ENCODE measurements around the gene SLC6A7.

The SLC6A7 gene

GRCh38 chr5:150175076-150175475 is 14.8 kb upstream of the SLC6A7 start:
- DNase-seq: no peak

DNA sequence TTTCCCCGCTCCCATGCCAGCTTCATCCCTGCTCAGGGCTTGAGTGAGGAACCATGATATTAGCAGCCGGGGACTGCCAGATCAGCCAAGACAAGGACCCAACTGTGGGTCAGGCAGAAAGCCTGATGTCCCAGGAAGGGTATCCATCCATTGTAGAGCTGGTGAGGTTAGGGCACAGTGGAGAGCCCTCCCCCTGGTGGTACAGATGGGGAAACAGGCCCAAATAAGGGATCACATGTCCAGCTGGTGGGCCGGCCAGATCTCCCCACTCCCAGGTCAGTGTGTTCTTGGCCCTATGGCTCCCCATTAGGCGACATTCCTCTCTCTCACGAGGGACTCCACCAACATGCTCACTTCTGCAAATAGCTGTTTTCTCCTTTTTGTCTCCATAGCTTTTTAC is 14.3 kb upstream of the SLC6A7 start:
- DNase-seq: peak; percentile 52

DNA sequence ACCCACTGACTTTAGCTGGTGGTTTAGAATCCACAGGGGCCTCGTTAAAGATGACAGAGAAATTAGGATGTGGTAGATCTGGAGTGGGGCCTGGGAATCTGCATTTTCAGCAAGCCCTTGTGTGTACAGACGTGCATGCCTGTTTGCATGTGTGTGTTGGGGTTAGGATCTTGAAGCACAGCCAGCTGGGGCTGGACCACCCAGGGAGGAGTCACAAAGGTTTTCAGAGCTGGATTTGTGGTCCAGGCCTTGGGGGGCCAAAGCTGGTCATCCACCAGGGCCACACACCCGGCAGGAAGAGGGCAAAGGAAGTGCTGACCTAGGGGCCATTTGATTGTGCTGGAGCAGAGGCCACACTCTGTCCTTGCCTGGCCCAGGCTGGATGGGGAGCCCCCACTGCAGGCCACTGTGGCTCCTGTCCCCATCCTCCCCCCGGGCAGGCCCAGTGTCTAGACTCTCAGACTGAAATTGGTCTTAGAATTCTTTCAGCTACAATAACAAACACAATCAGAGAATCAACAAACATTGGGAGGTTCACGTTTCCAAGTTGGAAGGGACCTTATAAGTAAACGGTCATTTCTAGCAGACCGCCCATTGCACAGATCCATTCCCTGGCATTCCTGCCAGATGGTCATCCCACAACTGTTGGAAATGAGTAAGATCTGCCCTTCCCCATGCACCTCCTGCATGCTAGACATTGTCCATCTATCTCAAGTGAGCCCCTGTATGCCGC is 13.0 kb upstream of the SLC6A7 start:
- no peak for DNase-seq

DNA sequence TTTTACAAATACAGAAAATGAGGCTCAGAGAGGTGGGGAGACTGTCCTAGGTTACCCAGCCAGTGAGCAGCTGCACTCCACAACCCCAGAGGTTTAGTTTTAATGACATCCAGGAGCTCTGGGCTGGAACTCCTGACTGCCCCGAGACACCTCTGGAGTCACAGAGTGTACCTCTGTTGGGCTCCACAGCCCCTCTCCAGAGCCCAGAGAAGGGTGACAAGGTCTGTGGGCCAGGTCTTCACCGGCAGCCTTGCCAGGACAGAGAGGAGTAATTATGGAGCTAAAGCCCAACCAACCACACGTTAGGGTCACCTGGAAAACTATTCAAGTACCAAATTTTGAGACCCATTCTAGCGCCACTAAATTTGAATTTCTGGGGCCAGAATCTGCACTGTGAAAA is 12.1 kb upstream of the SLC6A7 start:
- DNase-seq: no peak

DNA sequence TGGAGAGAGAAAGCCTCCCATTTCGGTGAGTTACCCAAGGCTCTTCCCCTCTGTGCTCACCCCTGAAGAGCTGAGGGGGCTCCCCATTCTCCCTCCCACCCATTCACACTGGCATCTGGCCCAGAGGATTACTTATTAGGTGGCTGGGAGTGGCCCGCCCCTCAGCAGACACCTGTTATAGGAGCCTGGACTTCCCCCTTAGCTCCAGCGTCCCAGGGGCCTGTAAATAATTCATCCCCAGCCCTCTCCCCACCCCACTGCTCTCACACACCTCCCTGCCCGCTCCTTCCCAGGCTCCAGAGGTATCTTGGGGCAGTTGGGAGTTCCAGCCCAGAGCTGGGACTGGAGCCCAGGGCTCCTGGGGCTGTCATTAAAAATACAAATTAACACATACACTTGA is 11.6 kb upstream of the SLC6A7 start:
- DNase-seq: no peak

DNA sequence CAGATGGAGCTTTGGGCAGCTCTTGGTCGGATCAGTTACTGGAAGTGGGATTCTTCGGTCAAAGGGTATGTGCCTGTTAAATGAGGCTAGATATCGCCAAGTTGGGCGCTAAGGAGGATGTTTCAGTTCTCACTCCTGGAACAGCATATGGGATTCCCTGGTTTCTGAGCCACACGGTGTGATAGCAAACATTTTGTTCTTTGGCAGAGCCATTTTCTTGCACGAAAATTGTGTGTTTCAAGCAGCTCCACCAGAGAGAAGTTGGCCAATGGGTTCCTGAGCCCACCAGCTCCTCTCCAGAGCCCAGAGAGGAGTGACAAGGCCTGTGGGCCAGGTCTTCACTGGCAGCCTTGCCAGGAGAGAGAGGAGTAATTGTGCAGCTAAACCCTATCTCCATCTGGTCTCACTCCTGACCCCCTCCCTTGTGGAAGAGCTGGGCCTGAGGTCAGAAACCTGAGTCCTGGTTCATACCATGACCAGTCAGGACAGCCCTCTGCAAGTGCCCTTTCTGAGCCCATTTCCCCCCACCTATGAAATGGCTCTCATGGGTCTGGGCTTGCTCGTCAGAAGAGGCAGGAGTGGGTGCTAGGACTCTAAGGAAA is 10.7 kb upstream of the SLC6A7 start:
- DNase-seq: no peak

GRCh38 chr5:150180241-150181026 is 9.4 kb upstream of the SLC6A7 start:
- no peak for DNase-seq

DNA sequence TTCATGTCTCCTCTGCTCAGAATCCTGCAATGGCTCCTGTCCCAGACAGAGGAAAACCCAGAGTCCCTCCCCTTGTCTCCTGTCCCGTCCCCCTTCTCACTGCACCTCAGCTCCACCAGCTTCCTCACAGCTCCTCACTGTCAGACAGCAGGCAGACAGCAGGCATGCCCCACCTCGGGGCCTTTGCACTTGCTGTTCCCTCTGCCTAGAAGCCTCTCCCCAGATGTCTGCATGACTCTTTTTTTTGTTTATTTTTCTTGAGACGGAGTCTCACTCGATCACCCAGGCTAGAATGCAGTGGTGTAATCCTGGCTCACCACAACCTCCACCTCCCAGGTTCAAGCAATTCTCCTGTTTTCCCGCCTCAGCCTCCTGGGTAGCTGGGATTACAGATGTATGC is 8.8 kb upstream of the SLC6A7 start:
- DNase-seq: peak; percentile 45

GRCh38 chr5:150181766-150182545 is 7.9 kb upstream of the SLC6A7 start:
- no peak for DNase-seq

- DNase-seq: no peak
These were observed 7.1 kb upstream of the SLC6A7 start for GRCh38 chr5:150182774-150183173.

DNA sequence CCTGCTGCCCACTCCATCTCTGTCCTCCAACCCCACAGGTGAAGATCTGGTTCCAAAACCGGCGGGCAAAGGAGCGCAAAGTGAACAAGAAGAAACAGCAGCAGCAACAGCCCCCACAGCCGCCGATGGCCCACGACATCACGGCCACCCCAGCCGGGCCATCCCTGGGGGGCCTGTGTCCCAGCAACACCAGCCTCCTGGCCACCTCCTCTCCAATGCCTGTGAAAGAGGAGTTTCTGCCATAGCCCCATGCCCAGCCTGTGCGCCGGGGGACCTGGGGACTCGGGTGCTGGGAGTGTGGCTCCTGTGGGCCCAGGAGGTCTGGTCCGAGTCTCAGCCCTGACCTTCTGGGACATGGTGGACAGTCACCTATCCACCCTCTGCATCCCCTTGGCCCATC is 6.4 kb upstream of the SLC6A7 start:
- no peak for DNase-seq

DNA sequence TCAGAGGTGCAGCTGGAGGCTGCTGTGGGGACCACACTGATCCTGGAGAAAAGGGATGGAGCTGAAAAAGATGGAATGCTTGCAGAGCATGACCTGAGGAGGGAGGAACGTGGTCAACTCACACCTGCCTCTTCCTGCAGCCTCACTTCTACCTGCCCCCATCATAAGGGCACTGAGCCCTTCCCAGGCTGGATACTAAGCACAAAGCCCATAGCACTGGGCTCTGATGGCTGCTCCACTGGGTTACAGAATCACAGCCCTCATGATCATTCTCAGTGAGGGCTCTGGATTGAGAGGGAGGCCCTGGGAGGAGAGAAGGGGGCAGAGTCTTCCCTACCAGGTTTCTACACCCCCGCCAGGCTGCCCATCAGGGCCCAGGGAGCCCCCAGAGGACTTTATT is 5.9 kb upstream of the SLC6A7 start:
- no peak for DNase-seq

GRCh38 chr5:150184990-150185912 is 4.6 kb upstream of the SLC6A7 start:
- no peak for DNase-seq

- DNase-seq: no peak
These were observed 3.7 kb upstream of the SLC6A7 start for GRCh38 chr5:150186137-150186536.

GRCh38 chr5:150186897-150187296 is 3.0 kb upstream of the SLC6A7 start:
- DNase-seq: no peak

DNA sequence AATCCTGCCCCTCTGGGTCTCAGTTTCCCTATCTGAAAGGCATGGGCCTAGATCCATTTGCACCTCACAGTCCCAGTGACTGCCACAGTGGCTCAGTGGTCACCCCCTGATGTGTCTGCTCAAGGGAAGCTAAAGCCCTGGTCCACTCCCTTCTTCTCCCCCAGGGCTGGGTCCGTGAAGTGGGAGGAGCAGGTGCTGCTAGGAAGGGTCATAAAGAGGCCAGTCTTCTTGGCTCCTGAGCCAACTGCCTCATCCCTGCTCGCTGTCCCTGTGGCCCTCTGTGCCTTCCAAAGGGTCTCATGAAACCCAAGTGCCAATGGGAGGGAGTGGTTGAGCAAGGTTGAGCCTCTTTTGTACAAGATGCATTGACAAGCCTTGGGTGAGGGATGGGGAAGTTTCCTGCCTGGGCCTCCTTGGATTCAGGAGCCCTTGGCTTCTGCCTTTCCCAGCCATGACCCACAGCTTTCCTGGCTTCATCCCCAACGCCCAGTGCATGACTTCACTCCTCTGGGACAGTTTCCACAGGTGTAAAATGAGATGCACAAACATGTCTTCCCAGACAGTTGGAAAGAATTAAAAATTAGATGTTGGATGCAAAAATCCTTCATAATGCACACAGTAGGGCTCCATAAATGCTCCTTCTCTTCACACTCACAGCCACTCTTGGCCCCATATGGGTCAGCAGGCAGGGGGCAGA is 1.6 kb upstream of the SLC6A7 start:
- DNase-seq: no peak

DNA sequence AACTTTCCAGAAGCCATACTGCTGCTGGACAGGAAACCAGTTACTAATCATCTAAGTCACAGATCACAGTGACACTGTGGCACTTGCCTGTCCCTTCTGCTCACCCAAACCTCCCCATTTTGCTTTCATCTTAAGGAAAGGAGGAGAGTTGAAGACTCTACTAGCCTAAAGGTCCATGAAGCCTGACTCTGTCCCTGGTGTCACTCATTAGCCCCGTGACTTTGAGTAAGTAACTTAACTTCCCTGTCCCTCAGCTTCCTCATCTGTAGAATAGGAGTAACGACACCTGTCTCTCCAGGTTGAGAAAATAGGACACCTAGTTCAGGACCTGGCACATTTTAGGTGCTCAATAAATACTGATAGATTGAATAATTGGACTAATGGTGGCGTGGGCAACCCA is 536 bp upstream of the SLC6A7 start:
- DNase-seq: no peak

GRCh38 chr5:150190503-150190979 is 679 bp downstream of the SLC6A7 start:
- no peak for DNase-seq

GRCh38 chr5:150190987-150191386 is 1.1 kb downstream of the SLC6A7 start:
- DNase-seq: no peak

DNA sequence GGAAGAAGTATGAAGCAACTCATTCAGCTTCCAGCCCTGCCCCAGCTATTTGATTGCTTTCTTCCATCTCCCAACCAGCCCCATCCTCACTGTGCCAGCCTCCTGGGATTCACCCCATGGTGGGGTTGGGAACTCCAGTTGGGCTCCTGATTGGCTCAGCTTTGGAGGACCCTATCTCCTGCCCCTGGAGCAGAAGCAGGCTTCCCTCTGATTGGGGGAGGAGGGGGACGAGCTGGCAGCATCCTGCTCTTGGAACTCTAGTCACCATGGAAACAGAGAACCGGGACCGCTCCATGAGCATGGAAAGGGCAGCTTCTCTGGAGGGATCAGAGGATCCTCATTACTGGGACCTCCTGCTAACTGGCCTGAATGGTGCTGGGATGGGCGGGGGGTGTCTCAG is 2.6 kb downstream of the SLC6A7 start:
- no peak for DNase-seq
